KMS-11 (cell line): ENCODE measurements around the gene ING2.
A peak's percentile ranks its signal among the peaks of the same experiment; 100 is the strongest.
"Not testable (repeated sequence)": the region's sequence is repeated elsewhere in the genome, so short reads cannot be mapped to it uniquely, and the experiment has no call there.

Experiments
- H2AFZ ChIP-seq: fragments of 200-600 bp; sonication (generic); 2 replicates; pipeline ENCODE4 v1.6.1; 2016; ENCODE audit warnings: antibody characterized with exemption, mixed run types, low read depth
- H3K27ac ChIP-seq: fragments of 200-600 bp; sonication (generic); 2 replicates; pipeline ENCODE4 v1.6.1; 2016; ENCODE audit warnings: mild to moderate bottlenecking, mixed run types
- H3K27me3 ChIP-seq: fragments of 200-600 bp; sonication (generic); 2 replicates; pipeline ENCODE4 v1.6.1; 2017; ENCODE audit warnings: mild to moderate bottlenecking, low read depth, mixed run types, moderate library complexity; ENCODE audit not compliant: insufficient read depth
- H3K36me3 ChIP-seq: fragments of 200-600 bp; sonication (generic); 2 replicates; pipeline ENCODE4 v1.6.1; 2017; ENCODE audit warnings: mild to moderate bottlenecking, mixed run types; ENCODE audit not compliant: insufficient read depth
- H3K4me1 ChIP-seq: fragments of 200-600 bp; sonication (generic); 2 replicates; pipeline ENCODE4 v1.6.1; 2016; ENCODE audit warnings: mild to moderate bottlenecking, low read depth, mixed run types; ENCODE audit not compliant: poor library complexity, severe bottlenecking
- H3K4me2 ChIP-seq: fragments of 200-600 bp; sonication (generic); 2 replicates; pipeline ENCODE4 v1.7.0; 2016; ENCODE audit warnings: mild to moderate bottlenecking, mixed run types
- H3K4me3 ChIP-seq: fragments of 200-600 bp; sonication (generic); IDR thresholded peaks from 2 replicates; pipeline ENCODE4 v1.6.1; 2017; ENCODE audit warnings: low read depth, low read length, mixed read lengths; ENCODE audit not compliant: insufficient read depth
- H3K79me2 ChIP-seq: fragments of 200-600 bp; sonication (generic); 2 replicates; pipeline ENCODE4 v1.6.1; 2016; ENCODE audit warnings: low read depth, mixed run types; ENCODE audit not compliant: insufficient read depth
- H3K9ac ChIP-seq: fragments of 200-600 bp; sonication (generic); 2 replicates; pipeline ENCODE4 v1.6.1; 2016; ENCODE audit warnings: mild to moderate bottlenecking, mixed run types
- H4K20me1 ChIP-seq: fragments of 200-600 bp; sonication (generic); 2 replicates; pipeline ENCODE4 v1.6.1; 2016; ENCODE audit warnings: mild to moderate bottlenecking, mixed run types; ENCODE audit not compliant: insufficient read depth
- CTCF ChIP-seq: fragments of 200-600 bp; sonication (generic); conservative IDR thresholded peaks from 2 replicates; pipeline ENCODE4 v1.6.1; 2017; ENCODE audit warnings: low read depth, mild to moderate bottlenecking, antibody characterized with exemption, low read length, moderate library complexity, mixed read lengths

The ING2 gene, protein sequence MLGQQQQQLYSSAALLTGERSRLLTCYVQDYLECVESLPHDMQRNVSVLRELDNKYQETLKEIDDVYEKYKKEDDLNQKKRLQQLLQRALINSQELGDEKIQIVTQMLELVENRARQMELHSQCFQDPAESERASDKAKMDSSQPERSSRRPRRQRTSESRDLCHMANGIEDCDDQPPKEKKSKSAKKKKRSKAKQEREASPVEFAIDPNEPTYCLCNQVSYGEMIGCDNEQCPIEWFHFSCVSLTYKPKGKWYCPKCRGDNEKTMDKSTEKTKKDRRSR

GRCh38 chr4:183504930-183505610 is at the start of gene ING2:
ING2 (plus strand) TSS chr4:183505058; CDS start chr4:183505196, 138 bp downstream.
- peak within 1 kb of the TSS; percentile 75 for H3K27ac ChIP-seq
- peaks cover 40% of the 10 kb centered on the region for H3K4me1 ChIP-seq
- peak within 1 kb of the TSS; percentile 58 for H3K4me2 ChIP-seq
- no peak for TF ChIP-seq CTCF
- H3K4me3 ChIP-seq, result peak within 1 kb of the TSS; percentile 43
- H3K27me3 ChIP-seq, result no peaks in the 10 kb centered on the region
- H4K20me1 ChIP-seq, result no peaks in the 10 kb centered on the region
- no peaks in the 10 kb centered on the region for H3K36me3 ChIP-seq
- peak within 1 kb of the TSS; percentile 70 for H3K9ac ChIP-seq
- peak within 1 kb of the TSS; percentile 62 for H2AFZ ChIP-seq
- H3K79me2 ChIP-seq, result peaks cover 48% of the 10 kb centered on the region

GRCh38 chr4:183455431-183456195 is 49.2 kb upstream of the ING2 start:
- no peak overlapping the region for H3K27ac ChIP-seq
- H3K4me1 ChIP-seq, result no peaks in the 10 kb centered on the region
- H3K4me3 ChIP-seq, result no peak overlapping the region
- H2AFZ ChIP-seq, result no peak overlapping the region
- no peaks in the 10 kb centered on the region for H4K20me1 ChIP-seq
- H3K79me2 ChIP-seq, result no peaks in the 10 kb centered on the region
- no peak overlapping the region for H3K9ac ChIP-seq
- no peak for TF ChIP-seq CTCF
- H3K36me3 ChIP-seq, result no peaks in the 10 kb centered on the region
- H3K4me2 ChIP-seq, result no peak overlapping the region
- no peaks in the 10 kb centered on the region for H3K27me3 ChIP-seq

- Histone ChIP-seq H3K79me2 (no peaks in the 10 kb centered on the region), H4K20me1 (no peaks in the 10 kb centered on the region), H3K27me3 (no peaks in the 10 kb centered on the region), H3K9ac (no peak overlapping the region), H3K36me3 (no peaks in the 10 kb centered on the region), H3K4me1 (no peaks in the 10 kb centered on the region), H3K27ac (no peak overlapping the region), H2AFZ (no peak overlapping the region), H3K4me2 (no peak overlapping the region), H3K4me3 (no peak overlapping the region)
- no peak for TF ChIP-seq CTCF
Measured at GRCh38 chr4:183458005-183458404, 46.9 kb upstream of the ING2 start.

GRCh38 chr4:183463903-183464619 is 40.8 kb upstream of the ING2 start:
- H3K4me2 ChIP-seq, H3K27ac ChIP-seq, H3K79me2 ChIP-seq, H3K36me3 ChIP-seq, H4K20me1 ChIP-seq, H3K9ac ChIP-seq, H3K27me3 ChIP-seq, H2AFZ ChIP-seq, H3K4me1 ChIP-seq, H3K4me3 ChIP-seq: not testable (repeated sequence)

DNA sequence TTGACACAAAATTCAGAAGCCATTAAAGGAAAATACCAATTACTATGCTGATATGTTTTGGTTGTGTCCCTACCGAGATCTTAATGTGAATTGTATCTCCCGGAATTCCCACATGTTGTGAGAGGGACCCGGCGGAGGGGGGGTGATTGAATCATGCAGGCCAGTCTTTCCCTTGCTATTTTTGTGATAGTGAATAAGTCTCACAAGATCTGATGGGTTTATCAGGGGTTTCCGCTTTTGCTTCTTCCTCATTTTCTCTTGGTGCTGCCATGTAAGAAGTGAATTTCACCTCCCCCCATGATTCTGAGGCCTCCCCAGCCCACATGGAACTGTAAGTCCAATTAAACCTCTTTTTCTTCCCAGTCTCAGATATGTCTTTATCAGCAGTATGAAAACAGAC is 39.0 kb upstream of the ING2 start:
- not testable (repeated sequence) for H2AFZ ChIP-seq, H3K4me3 ChIP-seq, H3K27ac ChIP-seq, H3K9ac ChIP-seq, H3K27me3 ChIP-seq, H3K4me2 ChIP-seq, H3K4me1 ChIP-seq, H3K79me2 ChIP-seq, H4K20me1 ChIP-seq, H3K36me3 ChIP-seq
